Lung (tissue), 12 donors: ENCODE measurements around the gene ADRA1B. TPM values are rescaled to one million over a fixed set of nuclear protein-coding genes. Genes with fewer than 3 reads are reported as not detected.

Experiments
- ATAC-seq: fragments of 200-7000 bp; cut with Tn5 transposase; one replicate; pipeline ENCODE4 v1.9.1; 2020; ENCODE audit warnings: moderate number of reproducible peaks; ENCODE audit not compliant: insufficient read depth, low FRiP score
- DNase-seq, 3 donors: peaks; one replicate each; pipeline ENCODE4 v3.0.0-alpha.2; 2013 to 2017
- H3K27ac ChIP-seq, 2 donors: one replicate each; pipeline ENCODE4 v1.5.1; 2013; ENCODE audit warnings: mild to moderate bottlenecking in 2 of 2, moderate library complexity in 2 of 2, control low read depth in 1 of 2, inconsistent platforms in 1 of 2, low read depth in 1 of 2, low read length in 1 of 2
- H3K27me3 ChIP-seq, 3 donors: one replicate each; pipeline ENCODE4 v1.5.1; 2013; ENCODE audit warnings: low read length in 2 of 3; ENCODE audit not compliant: control insufficient read depth in 3 of 3, insufficient read depth in 3 of 3
- H3K36me3 ChIP-seq, 4 donors: one replicate each; pipeline ENCODE4 v1.5.1; 2013; ENCODE audit warnings: low read length in 4 of 4, mild to moderate bottlenecking in 1 of 4, moderate library complexity in 1 of 4; ENCODE audit not compliant: control insufficient read depth in 4 of 4, insufficient read depth in 4 of 4
- H3K4me1 ChIP-seq, 5 donors: one replicate each; pipeline ENCODE4 v1.5.1; 2013; ENCODE audit warnings: low read length in 5 of 5, mild to moderate bottlenecking in 2 of 5, moderate library complexity in 1 of 5; ENCODE audit not compliant: control insufficient read depth in 5 of 5, insufficient read depth in 5 of 5
- H3K4me3 ChIP-seq: one replicate; pipeline ENCODE4 v1.5.1; 2013; ENCODE audit warnings: mild to moderate bottlenecking, control low read depth, moderate library complexity
- H3K9ac ChIP-seq, 2 donors: one replicate each; pipeline ENCODE4 v1.5.1; 2013; ENCODE audit warnings: low read length in 2 of 2, control low read depth in 1 of 2; ENCODE audit not compliant: insufficient read depth in 1 of 2
- H3K9me3 ChIP-seq, 4 donors: one replicate each; pipeline ENCODE4 v1.5.1; 2013; ENCODE audit warnings: low read length in 3 of 4, mild to moderate bottlenecking in 1 of 4, moderate library complexity in 1 of 4; ENCODE audit not compliant: control insufficient read depth in 4 of 4, insufficient read depth in 3 of 4
- WGBS, 2 donors: extraction: QIAGEN DNeasy Blood & Tissue Kit; methylation state at CpG; one replicate each; pipeline ENCODE4 v1.1.7; 2013; 5-methylcytosine and 5-hydroxymethylcytosine counted together
- polyA plus RNA-seq, 2 donors: library from polyadenylated mRNA; stranded (reverse); fragments of 200-250 nt; gene quantifications; one replicate each; pipeline ENCODE4 v1.2.1, GENCODE V29; 2013
- total RNA-seq, 2 donors: library from RNA; depleted of rRNA in 1 of 2; stranded (reverse); fragments of >200 nt in 1 of 2; gene quantifications; one replicate each; pipeline ENCODE4 v1.2.1, GENCODE V29; 2014 to 2021
- TF ChIP-seq, protein P1 (sequence below): IDR thresholded peaks from 2 replicates; pipeline ENCODE4 v1.5.1; 2012; ENCODE audit warnings: mild to moderate bottlenecking; ENCODE audit errors: control extremely low read depth, extremely low read depth
- donor health status: control.
- donor health status: control.
- donor health status: Bipolar disorder and iron deficiency.
- donor health status: healthy.
- donor health status: DM: yes; HTN: yes; CAD: no.

Gene ADRA1B
- total and polyA plus RNA-seq, 4 donors, result 1.2 to 6.1 (median 2.3) TPM

GRCh38 chr5:159881967-159882366 is 34.3 kb upstream of the ADRA1B start:
- Histone ChIP-seq H3K4me1 (peaks cover 0 to 26% (median 22%) of the 10 kb centered on the region in 5 donors), H3K4me3 (no peak overlapping the region), H3K27ac (no peak overlapping the region), H3K27me3 (no peaks in the 10 kb centered on the region), H3K36me3 (no peaks in the 10 kb centered on the region), H3K9ac (no peak overlapping the region), H3K9me3 (peaks cover 0 to 2% (median 0%) of the 10 kb centered on the region in 4 donors)
- TF ChIP-seq, protein P1, sequence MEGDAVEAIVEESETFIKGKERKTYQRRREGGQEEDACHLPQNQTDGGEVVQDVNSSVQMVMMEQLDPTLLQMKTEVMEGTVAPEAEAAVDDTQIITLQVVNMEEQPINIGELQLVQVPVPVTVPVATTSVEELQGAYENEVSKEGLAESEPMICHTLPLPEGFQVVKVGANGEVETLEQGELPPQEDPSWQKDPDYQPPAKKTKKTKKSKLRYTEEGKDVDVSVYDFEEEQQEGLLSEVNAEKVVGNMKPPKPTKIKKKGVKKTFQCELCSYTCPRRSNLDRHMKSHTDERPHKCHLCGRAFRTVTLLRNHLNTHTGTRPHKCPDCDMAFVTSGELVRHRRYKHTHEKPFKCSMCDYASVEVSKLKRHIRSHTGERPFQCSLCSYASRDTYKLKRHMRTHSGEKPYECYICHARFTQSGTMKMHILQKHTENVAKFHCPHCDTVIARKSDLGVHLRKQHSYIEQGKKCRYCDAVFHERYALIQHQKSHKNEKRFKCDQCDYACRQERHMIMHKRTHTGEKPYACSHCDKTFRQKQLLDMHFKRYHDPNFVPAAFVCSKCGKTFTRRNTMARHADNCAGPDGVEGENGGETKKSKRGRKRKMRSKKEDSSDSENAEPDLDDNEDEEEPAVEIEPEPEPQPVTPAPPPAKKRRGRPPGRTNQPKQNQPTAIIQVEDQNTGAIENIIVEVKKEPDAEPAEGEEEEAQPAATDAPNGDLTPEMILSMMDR, result no peak
- no peak for DNase-seq
- ATAC-seq, result no peak
- 76 to 82% methylated on average over 2 of the region's 2 CpGs for WGBS, 2 donors

DNA sequence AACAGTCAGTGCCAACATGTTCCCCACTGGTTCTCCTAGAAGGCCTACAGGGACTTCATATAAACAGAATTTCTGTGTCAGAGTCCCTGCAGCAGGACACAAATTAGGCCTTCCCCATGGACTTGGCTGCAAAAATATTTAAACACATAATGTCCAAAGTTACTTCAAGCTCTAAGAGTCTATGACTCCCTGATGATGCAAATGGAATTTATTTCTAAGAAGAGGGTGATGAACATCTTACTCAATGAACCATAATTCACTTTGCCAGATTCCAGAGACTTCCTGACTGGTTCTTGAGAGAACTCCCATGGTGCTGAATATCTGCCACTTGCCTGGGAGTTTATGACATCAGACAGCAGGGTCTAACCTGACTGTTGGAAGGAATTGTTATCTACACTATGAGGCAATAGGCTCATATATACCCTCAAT is 32.7 kb upstream of the ADRA1B start:
- Histone ChIP-seq H3K36me3 (no peaks in the 10 kb centered on the region), H3K9ac (no peak overlapping the region), H3K27ac (no peak overlapping the region), H3K9me3 (peaks cover 0 to 2% (median 0%) of the 10 kb centered on the region in 4 donors), H3K4me1 (peaks cover 0 to 11% (median 9%) of the 10 kb centered on the region in 5 donors), H3K4me3 (no peak overlapping the region), H3K27me3 (no peaks in the 10 kb centered on the region)
- no peak for DNase-seq
- no peak for ATAC-seq
- TF ChIP-seq, protein P1, result no peak

- H3K9ac ChIP-seq, result no peak overlapping the region
- TF ChIP-seq, protein P1, result no peak
- no peaks in the 10 kb centered on the region for H3K27me3 ChIP-seq
- H3K4me1 ChIP-seq, result no peaks in the 10 kb centered on the region
- DNase-seq, result no peak
- H3K9me3 ChIP-seq, result no peaks in the 10 kb centered on the region
- H3K4me3 ChIP-seq, result no peak overlapping the region
- H3K36me3 ChIP-seq, result no peaks in the 10 kb centered on the region
- no peak for ATAC-seq
- H3K27ac ChIP-seq, result no peak overlapping the region
Observed at GRCh38 chr5:159884917-159885620, 31.2 kb upstream of the ADRA1B start.

- 97 to 100% methylated on average over 1 of the region's 1 CpG for WGBS, 2 donors
- Histone ChIP-seq H3K36me3 (no peaks in the 10 kb centered on the region), H3K27me3 (no peaks in the 10 kb centered on the region), H3K4me1 (no peaks in the 10 kb centered on the region), H3K9me3 (no peaks in the 10 kb centered on the region), H3K27ac (no peak overlapping the region), H3K9ac (no peak overlapping the region), H3K4me3 (no peak overlapping the region)
- ATAC-seq, result no peak
- TF ChIP-seq, protein P1, result no peak
- no peak for DNase-seq
Observed at GRCh38 chr5:159886296-159886695, 30.0 kb upstream of the ADRA1B start.
